T-helper 2 cell (primary cell): Measurements from ENCODE around the gene C9orf43.
A peak's percentile ranks its signal among the peaks of the same experiment; 100 is the strongest.
"Not testable (repeated sequence)": the region's sequence is repeated elsewhere in the genome, so short reads cannot be mapped to it uniquely, and the experiment has no call there.

ENCODE experiments used
- DNase-seq, 5 experiments: peaks; one replicate each; pipeline versions ENCODE4 v3.0.0 to v3.0.0-alpha.2; 2012 to 2022

The C9orf43 gene

GRCh38 chr9:113421726-113422125 is 11.2 kb downstream of the C9orf43 start:
- DNase-seq: no peak

DNA sequence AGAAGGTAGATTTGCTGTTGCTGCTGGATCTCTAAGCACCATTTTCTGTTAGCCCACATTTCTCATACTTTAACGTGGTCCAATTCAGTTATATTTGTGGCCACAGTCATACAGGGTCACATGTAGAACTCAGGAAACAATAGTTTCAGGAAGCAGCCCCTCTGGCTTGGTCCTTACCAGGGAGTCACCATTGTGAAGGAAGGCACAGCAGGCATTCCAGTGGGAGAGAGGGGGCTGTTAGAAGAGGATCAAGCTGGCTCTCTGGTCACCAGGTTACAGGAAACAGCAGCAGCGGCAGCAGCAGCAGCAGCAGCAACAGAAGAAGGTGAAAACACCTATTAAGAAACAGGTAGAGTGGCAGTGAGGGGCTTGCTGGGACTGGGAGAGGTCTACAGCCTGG is 14.5 kb downstream of the C9orf43 start:
- no peak for DNase-seq

GRCh38 chr9:113426701-113427100 is 16.2 kb downstream of the C9orf43 start:
- DNase-seq: no peak

DNA sequence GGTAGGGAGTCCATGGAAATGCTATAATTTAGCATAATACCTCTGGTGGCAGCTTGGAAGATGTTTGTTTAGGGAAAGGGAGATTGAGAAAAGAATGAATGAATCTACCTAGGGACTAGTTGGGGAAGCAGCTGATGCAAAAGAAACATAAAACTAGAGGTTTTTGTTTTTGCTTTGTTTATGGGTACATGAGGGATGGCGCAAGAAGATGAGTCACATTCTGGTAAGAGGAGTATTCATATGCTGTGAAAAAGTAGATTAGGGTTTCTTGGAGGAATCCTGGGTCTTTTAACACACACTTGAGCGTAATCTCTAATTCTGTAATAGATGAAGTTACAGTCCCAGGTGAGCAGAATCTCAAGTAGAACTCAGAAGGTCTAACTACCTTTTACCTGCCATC is 17.1 kb downstream of the C9orf43 start:
- DNase-seq: no peak

- DNase-seq: no peak
Measured at GRCh38 chr9:113428062-113428615, 17.6 kb downstream of the C9orf43 start.

GRCh38 chr9:113431191-113431590 is 20.6 kb downstream of the C9orf43 start:
- DNase-seq: no peak

GRCh38 chr9:113436728-113437515 is 26.4 kb downstream of the C9orf43 start:
- no peak for DNase-seq

- DNase-seq: not testable (repeated sequence)
Measured at GRCh38 chr9:113437716-113438115, 27.2 kb downstream of the C9orf43 start.

- DNase-seq: no peak
Measured at GRCh38 chr9:113444736-113445135, 34.2 kb downstream of the C9orf43 start.

DNA sequence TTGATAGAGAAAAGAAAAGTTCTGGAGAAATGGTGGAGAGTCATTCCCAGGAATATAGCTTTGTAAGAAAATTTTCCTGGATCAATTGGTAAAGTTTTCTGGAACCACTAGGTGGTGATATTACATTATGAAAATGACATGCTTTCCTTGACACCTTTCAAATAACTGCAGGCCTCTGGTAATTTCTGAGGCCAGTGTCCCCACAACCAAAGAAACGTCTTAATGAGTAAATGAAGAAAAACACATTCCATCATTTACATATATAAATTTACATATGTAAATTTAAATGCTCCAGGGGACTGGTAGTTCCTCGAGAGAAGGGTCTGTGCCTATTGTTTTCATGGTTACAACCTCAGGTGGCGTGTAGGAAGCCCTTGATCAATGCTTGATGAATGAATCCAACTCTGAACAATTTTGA is 35.8 kb downstream of the C9orf43 start:
- peak in 2 of 5 experiments; percentile 27 to 48 for DNase-seq

DNA sequence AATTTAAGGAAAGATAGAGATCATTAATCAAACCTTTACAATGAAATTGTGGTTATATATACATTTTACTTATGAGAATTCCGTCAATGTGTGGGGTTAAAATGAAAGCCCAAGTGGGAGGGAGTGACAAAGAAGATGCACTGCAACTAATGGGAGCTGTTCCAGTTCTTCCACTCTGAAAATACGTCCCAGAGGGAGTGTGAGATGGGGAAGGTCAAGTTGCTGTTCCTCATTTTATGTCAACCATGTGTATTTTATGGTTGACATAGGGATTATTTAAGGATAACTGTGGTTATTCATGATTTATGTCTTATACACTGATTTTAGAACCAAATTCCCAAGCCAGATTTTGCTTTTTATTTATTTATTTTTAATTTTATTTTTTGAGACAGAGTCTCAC is 38.8 kb downstream of the C9orf43 start:
- DNase-seq: no peak

DNA sequence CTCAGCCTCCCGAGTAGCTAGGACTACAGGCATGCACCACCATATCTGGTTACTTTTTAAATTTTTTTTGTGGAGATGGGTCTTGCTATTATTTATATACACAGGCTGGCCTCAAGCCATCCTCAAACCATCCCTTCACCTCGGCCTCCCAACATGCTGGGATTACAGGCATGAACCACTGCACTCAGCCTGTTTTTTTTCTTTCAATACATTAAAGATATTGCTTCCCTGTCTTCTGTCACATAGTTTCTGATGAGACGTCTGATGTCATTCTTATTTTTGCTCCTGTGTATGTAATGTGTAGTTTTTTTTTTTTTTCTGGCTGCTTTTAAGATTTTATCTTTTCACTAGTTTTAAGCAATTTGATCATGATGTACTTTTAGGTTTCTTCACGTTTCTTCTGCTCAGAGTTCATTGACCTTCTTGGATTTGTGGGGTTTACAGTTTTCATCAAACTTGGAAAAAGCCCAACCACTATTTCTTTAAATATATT is 41.6 kb downstream of the C9orf43 start:
- no peak for DNase-seq

DNA sequence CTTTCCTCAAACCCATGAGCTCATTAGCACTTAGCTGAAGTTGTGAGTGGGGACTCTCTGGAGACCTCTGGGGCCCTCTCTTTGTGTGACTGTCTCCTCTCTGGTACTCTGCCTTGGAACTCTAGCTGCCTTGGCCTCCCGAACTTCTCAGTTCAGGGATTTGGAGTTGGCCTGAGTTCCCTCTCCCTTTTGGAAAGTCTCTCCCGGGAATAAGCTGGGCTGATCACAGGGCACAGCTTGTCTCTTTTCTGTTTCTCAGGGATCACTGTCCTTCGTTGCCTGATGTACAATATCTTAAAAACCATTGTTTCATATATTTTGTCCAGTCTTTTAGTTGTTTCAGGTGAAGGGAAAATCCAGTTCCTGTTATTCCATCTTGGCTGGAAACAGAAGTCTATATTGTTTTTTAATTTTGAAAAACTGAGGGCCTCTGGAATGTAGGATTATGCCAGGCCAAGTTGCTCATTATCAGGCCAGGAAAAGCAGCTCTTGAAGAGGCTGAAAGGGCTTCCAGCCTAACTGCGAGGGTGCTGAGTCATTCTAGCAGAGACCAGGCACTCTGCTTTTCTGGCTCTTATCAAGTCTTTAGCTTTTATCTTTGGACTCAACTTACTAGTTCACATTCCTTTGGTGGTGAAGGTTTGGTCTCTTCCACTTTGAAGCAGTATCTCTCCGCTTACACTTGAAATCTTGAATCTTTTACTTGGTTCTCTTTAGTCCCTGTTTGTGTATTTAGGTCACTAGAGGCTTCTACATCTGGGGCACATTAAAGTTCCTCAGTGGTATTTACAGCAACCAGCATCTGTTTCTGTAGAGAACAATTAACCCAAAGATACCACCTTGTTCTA is 44.6 kb downstream of the C9orf43 start:
- DNase-seq: peak in 1 of 5 experiments; percentile 58

- no peak for DNase-seq
Measured at GRCh38 chr9:113456235-113456634, 45.7 kb downstream of the C9orf43 start.

DNA sequence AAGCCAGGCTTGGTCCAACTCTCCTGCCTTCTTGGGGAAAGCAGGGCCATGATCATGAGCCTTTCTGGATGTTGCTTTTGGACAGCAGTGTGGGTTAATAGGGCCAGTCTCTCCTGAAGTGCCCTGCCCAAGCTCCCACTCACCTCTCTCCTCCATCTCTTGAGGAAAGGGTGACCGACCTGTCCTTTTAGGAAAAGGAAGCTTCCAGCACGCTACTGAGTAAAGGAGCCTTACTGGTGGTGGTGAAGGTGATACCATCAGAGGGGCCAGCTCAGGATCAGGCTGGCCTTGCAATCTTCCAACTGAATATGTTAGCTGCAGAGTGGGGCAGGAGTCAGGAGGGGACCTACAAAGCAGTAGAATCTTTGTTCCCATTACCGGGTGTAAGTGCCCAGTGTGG is 50.7 kb downstream of the C9orf43 start:
- DNase-seq: no peak

GRCh38 chr9:113461943-113462342 is 51.4 kb downstream of the C9orf43 start:
- no peak for DNase-seq

- DNase-seq: no peak
Measured at GRCh38 chr9:113462781-113463286, 52.3 kb downstream of the C9orf43 start.

GRCh38 chr9:113463418-113464285 is 53.1 kb downstream of the C9orf43 start, which contains the start of gene RGS3:
TSS of gene RGS3 (plus strand) at chr9:113463727. CDS start at chr9:113463803, 76 bp downstream.
- DNase-seq: no peak

DNA sequence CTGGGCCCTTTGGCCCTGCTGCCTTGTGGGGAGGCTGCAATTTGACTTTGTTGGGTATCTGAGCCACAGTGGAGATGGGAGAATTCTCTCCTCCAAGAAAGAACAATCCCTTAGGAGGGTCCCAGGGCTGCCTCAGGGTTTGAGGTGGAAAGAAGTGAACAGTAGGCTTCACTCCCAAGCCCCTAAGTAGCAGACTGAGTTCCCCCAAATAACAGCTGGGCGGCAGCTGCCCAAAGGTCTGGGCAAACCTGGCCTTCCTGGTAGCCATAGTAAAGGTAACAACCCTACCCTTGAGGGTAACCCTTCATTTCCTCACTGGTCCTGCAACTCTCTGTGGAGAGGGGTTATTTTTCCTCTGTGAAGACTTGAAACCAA is 53.7 kb downstream of the C9orf43 start:
- DNase-seq: no peak

- DNase-seq: no peak
Measured at GRCh38 chr9:113465599-113466140, 55.1 kb downstream of the C9orf43 start.

- no peak for DNase-seq
Measured at GRCh38 chr9:113467183-113467582, 56.6 kb downstream of the C9orf43 start.
